KOPT-K1 (cell line): ENCODE results near the gene ENOX1.

ENCODE experiments used
- H3K27ac ChIP-seq: fragments of 200-600 bp; sonication (generic); 2 replicates; pipeline ENCODE4 v1.5.1; 2016; ENCODE audit warnings: antibody characterized with exemption, mild to moderate bottlenecking, low read depth, low read length; ENCODE audit not compliant: poor library complexity, severe bottlenecking
- H3K36me3 ChIP-seq: fragments of 200-600 bp; sonication (generic); 2 replicates; pipeline ENCODE4 v1.5.1; 2017; ENCODE audit warnings: antibody characterized with exemption, mild to moderate bottlenecking, low read length, moderate library complexity; ENCODE audit not compliant: insufficient read depth
- H3K9me3 ChIP-seq: fragments of 200-600 bp; sonication (generic); 2 replicates; pipeline ENCODE4 v1.5.1; 2017; ENCODE audit warnings: antibody characterized with exemption, low read length, mild to moderate bottlenecking; ENCODE audit not compliant: insufficient read depth, poor library complexity, severe bottlenecking

Gene ENOX1

DNA sequence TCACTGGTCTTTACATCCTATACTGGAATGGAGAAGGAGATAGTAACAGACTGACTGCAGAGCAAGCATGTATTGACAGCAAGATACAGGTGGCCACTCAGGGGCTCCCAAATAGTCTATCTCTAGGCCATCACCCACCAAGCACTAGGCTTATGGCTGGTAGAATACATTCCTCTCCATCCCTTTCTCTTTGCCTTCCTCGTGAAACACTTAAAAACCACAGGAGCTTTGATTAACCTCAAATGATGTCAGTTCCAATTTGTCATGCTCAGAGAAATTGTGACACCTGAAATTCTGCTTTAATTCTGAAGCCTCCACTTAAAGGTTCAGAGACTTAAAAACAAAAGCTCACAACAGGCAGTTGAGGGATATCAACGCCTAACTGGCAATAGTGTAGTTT, 17.2 kb downstream of the ENOX1 start:
- Histone ChIP-seq H3K9me3 (no peaks in the 10 kb centered on the region), H3K27ac (peak overlapping the region; percentile 59), H3K36me3 (no peaks in the 10 kb centered on the region)

DNA sequence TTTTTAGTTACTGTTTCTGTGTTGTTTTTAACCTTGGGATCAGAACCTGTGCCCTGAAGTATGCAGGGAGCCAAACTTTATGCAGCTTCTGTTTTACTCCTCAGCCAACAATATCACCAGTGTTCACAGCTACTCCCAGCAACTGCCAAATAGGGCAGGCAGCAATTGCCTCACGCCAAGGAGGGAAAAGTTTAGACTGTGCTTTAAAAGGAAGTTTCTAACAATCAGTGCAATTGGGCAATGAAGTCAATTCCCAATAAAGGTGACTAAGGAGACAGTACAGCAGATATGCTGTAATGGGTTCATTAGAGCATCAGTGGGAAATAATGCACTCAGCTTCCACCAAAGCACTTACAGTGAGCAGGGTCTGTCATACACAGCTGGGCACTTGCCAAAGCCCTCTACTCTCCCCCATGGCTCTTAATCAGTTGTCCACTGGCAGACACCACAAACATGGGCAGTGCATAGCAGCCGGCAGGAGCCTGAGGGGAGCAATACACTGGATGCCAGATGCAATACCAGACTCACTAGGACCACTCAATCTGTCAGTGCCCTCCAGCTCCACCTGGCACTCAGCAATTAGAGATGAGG, 19.3 kb downstream of the ENOX1 start:
- Histone ChIP-seq H3K27ac (no peak overlapping the region), H3K36me3 (no peaks in the 10 kb centered on the region), H3K9me3 (no peaks in the 10 kb centered on the region)

DNA sequence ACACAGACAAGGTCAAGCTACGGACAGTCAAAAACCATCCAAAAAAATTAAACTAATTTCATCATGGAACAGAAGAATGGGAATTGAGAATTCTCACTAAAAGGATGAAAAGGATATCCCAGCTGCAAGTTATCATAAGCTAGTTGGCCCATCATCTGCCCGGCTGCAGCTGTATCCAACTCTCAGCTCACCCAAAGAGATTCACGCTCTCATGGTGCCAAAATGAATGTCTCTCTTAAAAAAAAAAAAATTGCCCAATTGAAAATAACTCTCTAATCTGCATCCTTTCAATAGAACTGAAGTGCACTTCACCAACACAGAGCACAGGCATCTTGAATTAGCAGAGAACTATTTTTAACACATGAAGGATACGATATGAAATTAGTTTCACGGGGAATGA, 20.0 kb downstream of the ENOX1 start:
- Histone ChIP-seq H3K27ac (no peak overlapping the region), H3K9me3 (no peaks in the 10 kb centered on the region), H3K36me3 (no peaks in the 10 kb centered on the region)

DNA sequence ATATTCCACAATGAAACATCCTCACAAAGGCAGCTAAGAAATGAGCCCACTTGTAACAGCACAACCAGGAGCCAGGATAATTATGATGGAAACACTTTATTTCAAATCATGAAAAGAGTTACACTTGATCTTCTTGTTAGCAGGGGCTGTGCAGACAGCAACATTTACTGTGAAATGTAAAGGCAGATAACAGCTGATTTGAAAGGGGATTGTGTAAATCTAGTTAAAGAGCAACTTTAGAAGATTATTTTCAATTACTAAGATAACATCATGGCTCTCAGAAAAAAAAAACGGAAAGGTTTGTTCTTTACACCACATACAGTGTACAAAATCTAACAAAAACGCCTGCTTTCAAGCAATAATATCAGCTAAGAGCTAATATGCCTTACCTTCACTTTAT, 22.4 kb downstream of the ENOX1 start:
- Histone ChIP-seq H3K36me3 (no peaks in the 10 kb centered on the region), H3K27ac (no peak overlapping the region), H3K9me3 (no peaks in the 10 kb centered on the region)

DNA sequence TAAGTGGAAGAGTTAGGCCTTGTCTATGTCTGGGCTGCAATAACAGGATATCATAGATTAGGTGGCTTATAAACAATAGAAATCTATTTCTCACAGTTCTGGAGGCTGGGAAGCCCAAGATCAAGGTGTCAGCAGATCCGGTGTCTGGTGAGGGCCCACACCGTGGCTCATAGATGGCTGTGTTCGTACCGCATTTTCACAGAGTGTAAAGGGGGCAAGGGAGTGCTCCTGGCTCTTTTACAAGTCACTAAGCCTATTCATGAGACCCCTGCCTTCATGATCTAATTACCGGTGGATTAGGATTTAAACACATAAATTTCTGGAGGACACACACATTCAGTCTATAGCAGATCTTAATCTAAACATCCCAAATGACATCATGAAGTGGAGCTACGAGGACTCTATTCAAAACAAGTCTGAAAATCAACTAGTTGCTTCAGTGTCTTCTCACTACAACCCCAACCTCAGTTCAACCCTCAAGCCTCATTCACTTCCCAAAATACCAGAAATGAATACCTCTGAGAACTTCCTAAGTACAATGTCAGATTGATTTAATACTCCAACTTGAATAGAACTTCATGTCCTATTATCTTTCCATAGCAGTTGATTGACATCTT, 23.5 kb downstream of the ENOX1 start:
- Histone ChIP-seq H3K9me3 (no peaks in the 10 kb centered on the region), H3K27ac (no peak overlapping the region), H3K36me3 (no peaks in the 10 kb centered on the region)

DNA sequence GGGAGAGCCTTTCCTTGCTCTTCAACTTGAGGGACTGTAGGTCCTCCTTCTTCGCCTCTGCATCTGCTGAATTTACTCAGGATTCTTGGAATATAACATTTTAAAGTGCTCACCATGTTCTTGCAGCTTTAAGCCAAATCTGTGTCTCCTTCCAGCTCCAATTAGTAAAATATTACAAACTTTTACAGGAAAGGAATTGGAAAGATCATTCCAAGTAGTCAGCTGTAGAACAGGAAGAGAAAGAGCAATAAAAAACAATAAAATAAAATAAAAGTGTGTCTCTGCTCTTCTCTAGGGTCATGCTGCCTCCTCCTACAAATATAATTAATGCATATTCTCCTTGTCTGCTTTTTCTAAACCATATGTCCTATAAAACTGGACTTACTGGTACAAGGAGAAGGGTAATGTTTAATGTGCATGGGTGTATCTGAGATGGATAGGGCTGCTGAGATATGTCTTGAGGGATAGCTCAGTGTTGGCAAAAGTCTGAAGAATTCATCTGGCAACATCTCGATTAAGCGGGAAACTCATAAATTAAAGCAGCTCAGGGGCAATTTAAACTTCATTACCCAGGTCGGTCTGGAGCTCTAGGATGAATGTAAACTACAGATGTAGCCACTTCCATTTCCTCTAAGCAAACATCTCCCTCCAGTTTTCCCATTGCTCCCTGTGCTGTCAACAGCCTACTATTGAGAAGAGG, 25.0 kb downstream of the ENOX1 start:
- Histone ChIP-seq H3K27ac (no peak overlapping the region), H3K36me3 (no peaks in the 10 kb centered on the region), H3K9me3 (no peaks in the 10 kb centered on the region)

DNA sequence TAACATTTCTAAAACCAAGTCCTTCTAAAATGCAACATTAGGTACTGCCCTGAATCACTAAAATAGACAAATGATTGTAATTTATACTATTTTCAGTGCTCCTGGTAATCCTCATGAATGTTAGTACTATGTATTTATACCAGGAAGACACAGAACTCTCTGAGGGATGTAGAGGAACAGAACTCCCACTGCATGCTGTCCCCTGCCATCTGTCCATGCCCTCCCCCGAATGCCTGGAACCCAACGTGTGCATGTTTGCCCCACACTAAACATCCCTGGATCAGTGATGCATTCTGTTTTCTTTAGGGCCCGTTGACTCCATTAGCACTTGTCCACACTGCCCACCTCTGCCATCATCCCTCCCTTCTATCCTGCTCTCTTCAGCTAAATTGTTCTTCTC, 26.5 kb downstream of the ENOX1 start:
- no peaks in the 10 kb centered on the region for H3K9me3 ChIP-seq
- no peak overlapping the region for H3K27ac ChIP-seq
- H3K36me3 ChIP-seq = no peaks in the 10 kb centered on the region

DNA sequence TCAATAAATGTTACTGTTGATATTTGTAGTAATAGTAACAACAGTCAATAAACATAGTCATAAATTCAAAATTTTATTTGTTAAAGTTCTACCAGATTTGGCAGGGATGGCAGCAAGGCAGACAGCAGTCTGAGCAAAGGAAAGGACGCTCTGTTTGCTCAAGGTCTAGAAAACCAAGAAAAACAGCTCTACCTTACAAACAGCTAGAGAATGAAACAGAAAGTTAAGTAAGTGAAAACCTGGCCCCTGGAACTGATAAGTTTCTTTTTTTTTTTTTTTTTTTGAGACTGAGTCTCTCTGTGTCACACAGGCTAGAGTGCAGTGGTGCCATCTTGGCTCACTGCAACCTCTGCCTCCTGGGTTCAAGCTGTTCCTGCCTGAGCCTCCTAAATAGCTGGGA, 27.9 kb downstream of the ENOX1 start:
- Histone ChIP-seq H3K9me3 (no peaks in the 10 kb centered on the region), H3K27ac (no peak overlapping the region), H3K36me3 (no peaks in the 10 kb centered on the region)

DNA sequence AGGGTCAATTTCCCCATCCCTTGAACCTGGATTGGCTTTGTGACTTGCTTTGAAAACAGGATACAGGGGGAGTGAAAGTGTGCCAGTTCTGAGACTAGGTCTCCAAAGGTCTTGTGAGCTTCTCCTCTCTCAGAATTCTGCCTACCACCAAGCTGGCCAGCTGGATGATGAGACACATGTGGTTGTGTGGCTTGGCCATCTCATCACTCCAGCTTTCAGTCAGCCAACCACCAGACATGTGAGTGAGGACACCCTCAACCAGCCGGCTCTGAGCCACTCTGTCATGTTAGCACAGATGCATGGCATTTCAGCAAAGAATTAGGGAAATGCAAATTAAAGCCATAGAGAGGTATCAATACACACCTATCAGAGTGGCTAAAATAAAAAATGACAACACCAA, 29.5 kb downstream of the ENOX1 start:
- Histone ChIP-seq H3K36me3 (no peaks in the 10 kb centered on the region), H3K9me3 (no peaks in the 10 kb centered on the region), H3K27ac (no peak overlapping the region)

DNA sequence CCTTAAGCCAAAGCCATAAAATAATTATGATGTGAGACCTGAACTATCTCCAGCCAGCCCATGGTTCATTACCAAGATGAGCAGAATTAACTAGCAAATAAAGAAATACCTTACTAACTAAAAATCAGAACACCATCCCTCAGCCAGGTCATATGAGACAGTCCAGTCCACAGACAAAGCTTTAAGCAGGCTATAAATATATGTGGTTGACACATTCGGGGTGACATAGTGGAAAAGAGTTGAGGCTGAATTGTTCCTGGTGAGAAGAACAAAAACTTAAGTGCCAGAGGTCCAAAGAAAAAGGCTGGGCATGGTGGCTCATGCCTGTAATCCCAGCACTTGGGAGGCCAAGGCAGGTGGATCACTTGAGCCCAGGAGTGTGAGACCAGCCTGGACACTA, 30.9 kb downstream of the ENOX1 start:
- no peak overlapping the region for H3K27ac ChIP-seq
- H3K9me3 ChIP-seq = no peaks in the 10 kb centered on the region
- H3K36me3 ChIP-seq = no peaks in the 10 kb centered on the region

DNA sequence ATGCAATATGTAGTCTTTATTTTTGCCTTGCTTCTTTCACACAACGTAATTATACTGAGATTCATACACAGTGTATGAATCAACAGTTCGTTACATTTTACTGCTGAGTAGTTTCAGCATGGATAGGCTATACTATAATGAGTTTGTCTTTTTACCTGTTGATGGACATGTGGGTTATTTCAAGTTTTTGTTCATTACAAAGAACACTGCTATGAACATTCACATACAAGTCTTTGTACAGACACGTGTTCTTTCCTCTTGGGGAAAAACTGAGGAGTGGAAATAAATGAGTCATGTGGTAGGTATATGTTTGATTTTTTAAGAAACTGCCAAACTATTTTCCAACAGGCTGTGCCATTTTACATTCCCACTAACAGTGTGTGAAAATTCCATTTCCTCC, 35.1 kb downstream of the ENOX1 start:
- Histone ChIP-seq H3K9me3 (no peaks in the 10 kb centered on the region), H3K27ac (no peak overlapping the region)

DNA sequence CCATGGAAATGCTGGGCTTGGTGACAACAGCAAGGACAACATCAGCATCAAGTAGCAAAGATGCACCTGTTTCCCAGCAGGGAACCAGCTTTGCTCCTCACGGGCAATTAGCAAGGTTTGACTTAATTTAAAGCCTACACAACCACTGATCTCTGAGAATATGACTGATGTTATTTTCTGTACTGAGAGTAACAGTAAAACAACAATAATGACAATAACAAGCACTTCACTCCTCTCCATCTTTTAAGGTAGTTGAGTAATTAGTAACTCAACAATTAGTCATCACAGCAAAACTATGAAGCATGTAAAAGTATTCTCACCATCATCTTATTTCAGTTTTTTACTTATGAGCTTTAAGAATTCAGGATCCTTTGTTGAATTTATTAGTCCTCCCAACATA, 37.3 kb downstream of the ENOX1 start:
- Histone ChIP-seq H3K36me3 (no peaks in the 10 kb centered on the region), H3K9me3 (no peaks in the 10 kb centered on the region), H3K27ac (no peak overlapping the region)

More for the DNA sequence above, 35.1 kb downstream of the ENOX1 start:
- no peaks in the 10 kb centered on the region for H3K36me3 ChIP-seq

DNA sequence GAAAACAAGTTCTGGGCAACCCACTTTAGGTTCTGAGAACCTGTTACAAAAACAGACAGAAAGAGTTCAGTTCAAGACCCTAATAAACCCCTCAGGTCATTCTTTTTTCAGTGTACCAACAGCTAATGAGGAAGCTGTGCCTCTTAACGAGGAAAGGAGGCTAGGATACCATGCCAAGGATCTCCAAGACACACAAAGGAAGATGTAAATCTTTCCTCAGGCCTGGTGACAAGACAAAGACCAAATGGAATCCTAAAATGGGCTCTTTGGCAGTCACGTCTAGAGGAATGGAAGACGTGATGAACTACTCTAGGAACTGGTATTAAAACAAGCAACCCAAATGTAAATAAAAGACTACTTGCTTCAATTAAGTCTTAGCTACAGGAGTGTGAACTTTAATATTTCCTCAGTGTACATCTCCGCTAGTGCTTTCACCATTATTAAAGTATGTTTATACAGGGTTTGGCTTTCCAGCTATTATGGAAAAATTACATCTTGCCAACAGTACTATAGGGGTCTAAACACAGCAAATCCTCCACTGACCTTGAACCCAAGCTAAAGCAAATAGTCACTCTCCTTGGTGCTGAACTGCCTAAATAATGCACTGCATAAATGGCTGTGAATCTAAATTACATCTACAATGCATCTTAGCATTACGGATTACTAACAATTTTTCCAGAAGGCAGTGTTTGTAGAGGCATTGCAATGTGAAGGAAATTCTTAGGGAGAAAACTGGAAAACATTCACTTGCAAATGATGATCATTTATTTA, 42.3 kb downstream of the ENOX1 start:
- Histone ChIP-seq H3K27ac (no peak overlapping the region), H3K36me3 (no peaks in the 10 kb centered on the region)

DNA sequence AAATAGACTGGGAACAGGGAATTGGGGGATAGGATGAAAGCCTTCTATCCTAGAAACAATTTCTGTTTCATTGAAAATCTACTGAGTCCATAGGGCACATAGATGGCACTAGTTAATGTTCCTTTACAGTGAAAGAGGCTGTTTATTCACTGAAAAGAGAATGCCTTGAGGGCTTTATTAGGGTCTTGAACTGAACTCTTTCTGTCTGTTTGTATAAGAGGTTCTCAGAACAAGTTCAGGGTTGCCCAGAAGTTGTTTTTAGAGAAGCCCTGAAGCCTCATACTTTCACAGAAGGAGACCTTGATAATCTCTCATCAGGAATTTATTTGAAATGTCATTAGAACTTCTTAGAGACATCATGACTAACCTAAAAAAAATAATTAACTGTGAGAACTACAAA, 43.9 kb downstream of the ENOX1 start:
- Histone ChIP-seq H3K27ac (no peak overlapping the region), H3K9me3 (no peaks in the 10 kb centered on the region), H3K36me3 (no peaks in the 10 kb centered on the region)

More for the DNA sequence above, 42.3 kb downstream of the ENOX1 start:
- H3K9me3 ChIP-seq = no peaks in the 10 kb centered on the region

DNA sequence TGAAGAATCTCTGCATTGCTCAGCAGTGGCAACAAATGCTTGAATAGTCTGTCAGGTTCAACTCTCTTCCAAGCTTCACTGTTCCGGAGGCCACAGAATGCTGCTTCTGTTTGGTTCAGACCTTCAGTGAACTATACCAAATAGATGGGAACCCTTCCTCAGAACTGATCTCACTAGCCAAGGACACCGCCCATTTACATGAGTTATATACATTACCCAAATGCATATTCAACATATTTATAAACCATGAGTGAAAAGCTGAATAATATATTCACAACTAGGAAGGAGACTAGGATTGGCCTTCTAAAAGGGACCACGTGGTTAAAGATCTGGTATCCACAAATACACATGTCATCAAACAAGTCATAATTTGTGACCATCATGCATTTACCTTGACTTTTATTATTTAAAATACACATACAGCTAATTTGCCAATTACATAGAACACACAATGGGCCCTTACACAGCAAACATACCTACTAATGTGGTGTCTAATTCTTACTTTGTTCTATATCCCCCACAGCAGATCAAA, 49.3 kb downstream of the ENOX1 start:
- Histone ChIP-seq H3K27ac (no peak overlapping the region), H3K9me3 (no peaks in the 10 kb centered on the region), H3K36me3 (no peaks in the 10 kb centered on the region)
